PC-3 (cell line): ENCODE results near the gene CDC42BPB. TPM values are rescaled to one million over a fixed set of nuclear protein-coding genes. Genes with fewer than 3 reads are reported as not detected.

ENCODE experiments used
- ATAC-seq: fragments of 200-7000 bp; cut with Tn5 transposase; 2 replicates; pipeline ENCODE4 v1.9.1; 2020; ENCODE audit warnings: mild to moderate bottlenecking, moderate library complexity
- BruUV-seq: library from RNA; stranded (reverse); fragments of 400-500 nt; replicated peaks from 2 replicates; lab custom pipeline; 2021; lab: Mats Ljungman, UMichigan
- CTCF ChIA-PET: fragments of 300-600 bp; sonication (Branson Sonifier 250); formaldehyde crosslinking; loops from one replicate; lab custom pipeline; 2022; ENCODE audit warnings: antibody characterized with exemption; lab: Charles Lee
- POLR2A ChIA-PET: fragments of 300-600 bp; sonication (Branson Sonifier 250); formaldehyde crosslinking; loops from one replicate; lab custom pipeline; 2022; ENCODE audit warnings: antibody characterized with exemption; ENCODE audit not compliant: unreplicated experiment; lab: Charles Lee
- DNase-seq: peaks from one replicate; pipeline ENCODE4 v3.0.0-alpha.2; 2015
- H2AFZ ChIP-seq: fragments of 300-600 bp; sonication (generic); 2 replicates; pipeline ENCODE4 v1.6.0; 2016; ENCODE audit warnings: antibody characterized with exemption, low read length
- H3F3A ChIP-seq: fragments of 300-600 bp; sonication (generic); one replicate; pipeline ENCODE4 v1.6.0; 2017; ENCODE audit warnings: antibody characterized with exemption, low read length, control low read depth, mild to moderate bottlenecking; ENCODE audit not compliant: unreplicated experiment
- H3K27ac ChIP-seq: fragments of 300-600 bp; sonication (generic); 2 replicates; pipeline ENCODE4 v1.5.1; 2016; ENCODE audit warnings: mild to moderate bottlenecking, low read length
- H3K27me3 ChIP-seq: fragments of 300-600 bp; sonication (generic); 2 replicates; pipeline ENCODE4 v1.6.1; 2016; ENCODE audit warnings: low read length, mixed read lengths
- H3K36me3 ChIP-seq: fragments of 300-600 bp; sonication (generic); 2 replicates; pipeline ENCODE4 v1.6.1; 2016; ENCODE audit warnings: low read depth, mixed run types, low read length, mixed read lengths
- H3K4me1 ChIP-seq: fragments of 300-600 bp; sonication (generic); 2 replicates; pipeline ENCODE4 v1.5.1; 2016; ENCODE audit warnings: low read length; ENCODE audit not compliant: insufficient read depth
- H3K4me2 ChIP-seq: fragments of 300-600 bp; sonication (generic); 2 replicates; pipeline ENCODE4 v1.6.0; 2016; ENCODE audit warnings: low read length
- H3K4me3 ChIP-seq: fragments of 300-600 bp; sonication (generic); 2 replicates; pipeline ENCODE4 v1.5.1; 2016; ENCODE audit warnings: mild to moderate bottlenecking, low read length, mixed read lengths
- H3K79me2 ChIP-seq: fragments of 300-600 bp; sonication (generic); 2 replicates; pipeline ENCODE4 v1.6.1; 2017; ENCODE audit warnings: low read length, mixed read lengths
- H3K9ac ChIP-seq: fragments of 300-600 bp; sonication (generic); 2 replicates; pipeline ENCODE4 v1.6.0; 2016; ENCODE audit warnings: mild to moderate bottlenecking, low read length
- H3K9me2 ChIP-seq: fragments of 300-600 bp; sonication (generic); replicated peaks from 2 replicates; pipeline ENCODE4 v1.6.1; 2016; ENCODE audit warnings: mixed run types, low read length, mixed read lengths
- H3K9me3 ChIP-seq: fragments of 300-600 bp; sonication (generic); 2 replicates; pipeline ENCODE4 v1.6.1; 2016; ENCODE audit warnings: low read length, mixed read lengths
- H4K20me1 ChIP-seq: fragments of 300-600 bp; sonication (generic); 2 replicates; pipeline ENCODE4 v1.6.1; 2016; ENCODE audit warnings: low read length, mixed read lengths
- EZH2 ChIP-seq: fragments of 300-600 bp; sonication (generic); IDR thresholded peaks from one replicate; pipeline ENCODE4 v1.6.1; 2017; ENCODE audit warnings: antibody characterized with exemption, mild to moderate bottlenecking, low read length; ENCODE audit not compliant: unreplicated experiment
- EZH2phosphoT487 ChIP-seq: fragments of 300-600 bp; sonication (generic); IDR thresholded peaks from 2 replicates; pipeline ENCODE4 v1.6.1; 2018; ENCODE audit warnings: mild to moderate bottlenecking, antibody characterized with exemption, low read length, borderline replicate concordance
- intact Hi-C: fragments of 100-400 bp; cut with micrococcal nuclease; formaldehyde crosslinking; loops from 2 replicates; pipeline ENCODE4 v1.9.0; 2023
- total RNA-seq: library from RNA; depleted of rRNA; stranded (reverse); fragments of >200 nt; gene quantifications from 2 replicates; pipeline ENCODE4 v1.2.3, GENCODE V29; 2014
- TF ChIP-seq, protein P1 (sequence below): fragments of 300-600 bp; sonication (generic); conservative IDR thresholded peaks from 2 replicates; pipeline ENCODE4 v1.5.1; 2017; ENCODE audit warnings: antibody characterized with exemption, low read depth, mild to moderate bottlenecking, low read length

CDC42BPB gene
- total RNA-seq, 1 experiment from 2014 or later, result 73.0 TPM

DNA sequence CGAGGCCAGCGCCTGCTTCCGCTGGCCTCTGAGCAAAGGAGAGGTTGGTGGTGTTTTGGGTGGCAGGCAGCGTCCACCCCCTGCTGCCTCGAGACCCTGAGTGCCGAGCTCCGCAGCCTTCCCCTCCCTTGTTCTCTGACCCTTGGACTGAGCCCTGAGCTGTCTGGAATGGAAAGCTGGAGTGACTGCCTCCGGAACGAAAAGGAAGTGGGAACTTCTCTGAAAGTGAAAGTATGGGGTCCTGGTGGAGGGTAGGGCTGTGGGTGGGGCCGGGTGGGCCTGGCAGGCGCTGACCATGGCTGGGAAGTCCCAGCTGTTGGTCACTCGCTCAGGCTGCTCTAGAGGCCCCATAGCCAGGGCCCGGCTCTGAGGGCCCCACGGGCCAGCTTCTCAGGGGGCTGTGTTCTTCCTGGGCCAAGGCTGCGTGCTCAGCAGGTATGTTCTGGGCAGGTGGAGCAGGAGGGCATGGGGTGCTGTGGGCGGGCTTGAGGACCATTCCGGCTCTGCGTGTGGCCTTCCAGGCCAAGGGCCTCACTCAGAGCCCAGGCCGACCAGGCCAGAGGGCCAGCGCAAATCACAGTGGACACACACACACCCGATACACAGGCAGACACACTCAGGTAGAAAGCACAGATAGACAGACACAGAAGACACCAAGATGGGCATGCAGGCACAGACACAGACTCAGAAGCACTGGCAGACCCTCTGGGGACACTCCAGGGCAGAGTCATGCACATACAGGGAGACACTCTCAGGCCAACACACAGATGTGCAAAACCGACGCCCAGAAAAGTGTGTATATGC, 37.3 kb upstream of the CDC42BPB start, which contains the start of gene EXOC3L4:
TSS of gene EXOC3L4 (plus strand) at position 320 of the 804 bp plus-strand sequence. CDS start 5,495 bp downstream, outside the sequence.
- DNase-seq (no peak), ATAC-seq (no peak)
- H3K4me2 ChIP-seq, result no peak within 1 kb of the TSS
- intact Hi-C loops, result no loop called here
- no peaks in the 10 kb centered on the region for H3K36me3 ChIP-seq
- POLR2A ChIA-PET, result no interaction called here
- H3K4me1 ChIP-seq, result no peaks in the 10 kb centered on the region; the same call in 1 of the 2 replicates
- H3K4me3 ChIP-seq, result no peak within 1 kb of the TSS
- no TSS peak for BruUV-seq
- CTCF ChIA-PET, result no interaction called here
- TF ChIP-seq EZH2 (no peak), EZH2phosphoT487 (no peak)
- TF ChIP-seq, protein P1, sequence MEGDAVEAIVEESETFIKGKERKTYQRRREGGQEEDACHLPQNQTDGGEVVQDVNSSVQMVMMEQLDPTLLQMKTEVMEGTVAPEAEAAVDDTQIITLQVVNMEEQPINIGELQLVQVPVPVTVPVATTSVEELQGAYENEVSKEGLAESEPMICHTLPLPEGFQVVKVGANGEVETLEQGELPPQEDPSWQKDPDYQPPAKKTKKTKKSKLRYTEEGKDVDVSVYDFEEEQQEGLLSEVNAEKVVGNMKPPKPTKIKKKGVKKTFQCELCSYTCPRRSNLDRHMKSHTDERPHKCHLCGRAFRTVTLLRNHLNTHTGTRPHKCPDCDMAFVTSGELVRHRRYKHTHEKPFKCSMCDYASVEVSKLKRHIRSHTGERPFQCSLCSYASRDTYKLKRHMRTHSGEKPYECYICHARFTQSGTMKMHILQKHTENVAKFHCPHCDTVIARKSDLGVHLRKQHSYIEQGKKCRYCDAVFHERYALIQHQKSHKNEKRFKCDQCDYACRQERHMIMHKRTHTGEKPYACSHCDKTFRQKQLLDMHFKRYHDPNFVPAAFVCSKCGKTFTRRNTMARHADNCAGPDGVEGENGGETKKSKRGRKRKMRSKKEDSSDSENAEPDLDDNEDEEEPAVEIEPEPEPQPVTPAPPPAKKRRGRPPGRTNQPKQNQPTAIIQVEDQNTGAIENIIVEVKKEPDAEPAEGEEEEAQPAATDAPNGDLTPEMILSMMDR, result no peak
- H3K27ac ChIP-seq, result no peak within 1 kb of the TSS
- no peak within 1 kb of the TSS for H2AFZ ChIP-seq
- H3K79me2 ChIP-seq, result no peaks in the 10 kb centered on the region
- H3K9ac ChIP-seq, result no peak within 1 kb of the TSS
- H3K27me3 ChIP-seq, result no peaks in the 10 kb centered on the region
- no peaks in the 10 kb centered on the region for H3F3A ChIP-seq
- H4K20me1 ChIP-seq, result no peaks in the 10 kb centered on the region
- no peaks in the 10 kb centered on the region for H3K9me2 ChIP-seq
- H3K9me3 ChIP-seq, result no peaks in the 10 kb centered on the region

DNA sequence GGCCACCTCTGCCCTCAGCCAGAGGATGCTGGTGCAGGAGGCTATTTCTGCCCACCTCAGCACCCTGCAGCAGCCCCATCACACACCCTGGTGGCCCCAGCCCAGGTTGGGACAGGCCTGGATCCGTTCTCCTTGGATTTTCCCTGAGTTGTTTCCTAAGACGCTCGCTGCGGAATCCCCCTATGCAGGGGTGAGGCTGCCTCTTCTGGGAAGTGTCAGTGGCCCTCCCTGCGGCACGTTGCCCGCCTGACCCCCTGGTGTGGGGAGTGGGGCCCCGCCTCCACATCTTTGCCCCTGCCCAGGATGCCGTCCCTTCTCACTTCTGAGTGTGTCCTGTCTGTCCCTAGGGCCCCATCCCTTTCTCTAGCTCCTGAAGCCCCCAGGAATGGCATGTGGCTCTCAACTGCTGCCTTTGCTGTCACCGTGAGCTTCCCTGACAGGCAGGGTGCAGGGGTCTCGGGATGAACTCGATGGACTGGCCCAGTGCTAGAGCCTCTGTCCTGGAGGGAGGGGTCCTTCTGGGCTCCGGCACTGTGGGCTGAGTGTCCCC, 36.6 kb upstream of the CDC42BPB start:
- no peaks in the 10 kb centered on the region for H3K9me3 ChIP-seq
- POLR2A ChIA-PET, result no interaction called here

More for the DNA sequence above, 36.6 kb upstream of the CDC42BPB start:
- no peaks in the 10 kb centered on the region for H4K20me1 ChIP-seq
- H3F3A ChIP-seq, result no peaks in the 10 kb centered on the region
- DNase-seq, result no peak
- H3K4me2 ChIP-seq, result no peak overlapping the region
- ATAC-seq, result no peak
- intact Hi-C loops, result no loop called here
- CTCF ChIA-PET, result no interaction called here
- no TSS peak for BruUV-seq
- TF ChIP-seq EZH2 (no peak), EZH2phosphoT487 (no peak)
- TF ChIP-seq, protein P1, result no peak
- no peaks in the 10 kb centered on the region for H3K27me3 ChIP-seq
- no peak overlapping the region for H3K9ac ChIP-seq
- no peak overlapping the region for H3K27ac ChIP-seq
- H3K4me3 ChIP-seq, result no peak overlapping the region
- H3K4me1 ChIP-seq, result no peaks in the 10 kb centered on the region; the same call in 1 of the 2 replicates
- H2AFZ ChIP-seq, result no peak overlapping the region
- no peaks in the 10 kb centered on the region for H3K9me2 ChIP-seq
- no peaks in the 10 kb centered on the region for H3K36me3 ChIP-seq
- no peaks in the 10 kb centered on the region for H3K79me2 ChIP-seq
